CD4-positive, alpha-beta T cell (primary cell): ENCODE measurements around the gene RIC8A. TPM values are rescaled to one million over a fixed set of nuclear protein-coding genes. Genes with fewer than 3 reads are reported as not detected.

Experiments
- ATAC-seq: fragments of 200-7000 bp; cut with Tn5 transposase; one replicate; pipeline ENCODE4 v1.10.0; 2022; ENCODE audit warnings: mild to moderate bottlenecking; ENCODE audit not compliant: poor library complexity
- CTCF ChIA-PET: fragments of 350-600 bp; sonication (Branson Sonifier 250); formaldehyde crosslinking; loops from one replicate; lab custom pipeline; 2021; ENCODE audit warnings: antibody characterized with exemption, inconsistent platforms; lab: Charles Lee
- POLR2A ChIA-PET: fragments of 350-600 bp; sonication (Branson Sonifier 250); formaldehyde crosslinking; loops from one replicate; lab custom pipeline; 2021; ENCODE audit warnings: antibody characterized with exemption, inconsistent platforms; lab: Charles Lee
- DNase-seq, 14 experiments: peaks; one replicate each; pipeline ENCODE4 v3.0.0-alpha.2; 2013 to 2020; ENCODE audit warnings: mixed read lengths in 2 of 14
- H3K27ac ChIP-seq, 2 donors: one replicate each; pipeline versions ENCODE4 v1.5.1 to v1.7.0; 2013; ENCODE audit warnings: low read length in 2 of 2, low read depth in 1 of 2, mild to moderate bottlenecking in 1 of 2
- H3K27me3 ChIP-seq, 2 experiments: 1 replicate in 1 of 2; 2 replicates in 1 of 2; pipeline versions ENCODE4 v1.6.1 to v1.7.0; 2013; ENCODE audit warnings: low read length in 2 of 2, control low read depth in 1 of 2, mild to moderate bottlenecking in 1 of 2, moderate library complexity in 1 of 2; ENCODE audit not compliant: insufficient read depth in 2 of 2, control insufficient read depth in 1 of 2
- H3K36me3 ChIP-seq: one replicate; pipeline ENCODE4 v1.6.1; 2013; ENCODE audit warnings: low read length, control low read depth; ENCODE audit not compliant: insufficient read depth
- H3K4me1 ChIP-seq: one replicate; pipeline ENCODE4 v1.6.1; 2013; ENCODE audit warnings: low read length, control low read depth; ENCODE audit not compliant: insufficient read depth
- H3K4me3 ChIP-seq: one replicate; pipeline ENCODE4 v1.5.1; 2013; ENCODE audit warnings: mild to moderate bottlenecking, low read length, moderate library complexity
- H3K9me3 ChIP-seq, 2 experiments: 1 replicate in 1 of 2; 2 replicates in 1 of 2; pipeline versions ENCODE4 v1.6.1 to v1.7.0; 2013; ENCODE audit warnings: low read length in 2 of 2, mild to moderate bottlenecking in 2 of 2, control low read depth in 1 of 2, moderate library complexity in 1 of 2; ENCODE audit not compliant: control insufficient read depth in 1 of 2, insufficient read depth in 1 of 2
- H3K27ac Mint-ChIP-seq: one replicate; pipeline ENCODE4 v1.8.0; 2020; ENCODE audit warnings: mixed read lengths
- H3K27me3 Mint-ChIP-seq: one replicate; pipeline ENCODE4 v1.8.0; 2021; ENCODE audit warnings: mixed read lengths
- H3K36me3 Mint-ChIP-seq: one replicate; pipeline ENCODE4 v1.8.0; 2021; ENCODE audit warnings: low read depth, mixed read lengths
- H3K4me1 Mint-ChIP-seq: one replicate; pipeline ENCODE4 v1.8.0; 2021; ENCODE audit warnings: low read depth, mixed read lengths
- H3K4me3 Mint-ChIP-seq: one replicate; pipeline ENCODE4 v1.8.0; 2020; ENCODE audit warnings: mild to moderate bottlenecking, mixed read lengths
- H3K9me3 Mint-ChIP-seq: one replicate; pipeline ENCODE4 v1.8.0; 2020; ENCODE audit warnings: mixed read lengths
- intact Hi-C, 2 experiments: fragments of 100-400 bp; cut with DNase I in 1 of 2; cut with micrococcal nuclease in 1 of 2; formaldehyde crosslinking; loops; one replicate each; pipeline versions ENCODE4 v1.15.1 to v1.9.0; 2023 to 2025; cut with DNase I, micrococcal nuclease
- total RNA-seq, 174 experiments: library from RNA in 2 of 174; stranded (reverse) in 2 of 174; gene quantifications; one replicate each; pipeline ENCODE4 v1.2.3 and lab custom pipeline; 2021 to 2026
- TF ChIP-seq, protein P1 (sequence below): fragments of 200-600 bp; IDR thresholded peaks from one replicate; pipeline ENCODE4 v1.8.0; 2022; ENCODE audit warnings: antibody characterized with exemption, mild to moderate bottlenecking

The RIC8A gene
- total RNA-seq, 2 experiments from 2014 or later = 99.6 to 104 TPM

DNA sequence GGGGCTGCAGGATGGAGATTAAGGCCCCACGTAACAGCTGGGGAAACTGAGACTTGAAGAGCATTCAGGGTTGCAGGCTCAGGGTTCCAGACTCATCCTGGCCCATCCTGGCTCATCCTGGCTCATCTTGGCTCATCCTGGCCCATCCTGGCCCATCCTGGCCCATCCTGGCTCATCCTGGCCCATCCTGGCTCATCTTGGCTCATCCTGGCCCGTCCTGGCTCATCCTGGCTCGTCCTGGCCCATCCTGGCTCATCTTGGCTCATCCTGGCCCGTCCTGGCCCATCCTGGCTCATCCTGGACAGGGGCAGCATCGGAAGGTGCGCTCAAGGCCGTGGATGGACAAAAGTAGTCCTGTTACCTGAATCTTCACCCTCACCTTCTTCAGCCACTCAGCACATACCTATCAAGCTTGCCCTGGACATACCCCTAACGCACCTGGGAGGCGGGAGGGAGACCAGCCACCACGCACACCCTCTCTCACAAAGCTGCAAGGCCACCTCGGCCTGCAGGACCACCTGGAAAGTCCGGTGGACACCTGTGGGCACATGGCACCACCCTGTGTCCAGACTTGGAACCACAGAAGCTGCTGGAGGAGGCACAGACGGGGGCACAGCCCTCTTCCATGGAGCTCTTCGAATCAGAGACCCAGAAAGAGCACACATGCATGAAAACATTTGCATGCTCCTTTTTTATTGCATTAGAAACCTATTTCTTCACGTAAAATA lies 50.4 kb downstream of the RIC8A start:
- Mint-ChIP-seq H3K36me3 (peaks cover 12% of the 10 kb centered on the region), H3K27ac (no peak overlapping the region), H3K9me3 (no peaks in the 10 kb centered on the region), H3K4me1 (no peaks in the 10 kb centered on the region), H3K4me3 (no peak overlapping the region), H3K27me3 (no peaks in the 10 kb centered on the region)
- no peaks in the 10 kb centered on the region for H3K27me3 ChIP-seq
- no peak overlapping the region for H3K27ac ChIP-seq
- no peak overlapping the region for H3K4me3 ChIP-seq
- TF ChIP-seq, protein P1, sequence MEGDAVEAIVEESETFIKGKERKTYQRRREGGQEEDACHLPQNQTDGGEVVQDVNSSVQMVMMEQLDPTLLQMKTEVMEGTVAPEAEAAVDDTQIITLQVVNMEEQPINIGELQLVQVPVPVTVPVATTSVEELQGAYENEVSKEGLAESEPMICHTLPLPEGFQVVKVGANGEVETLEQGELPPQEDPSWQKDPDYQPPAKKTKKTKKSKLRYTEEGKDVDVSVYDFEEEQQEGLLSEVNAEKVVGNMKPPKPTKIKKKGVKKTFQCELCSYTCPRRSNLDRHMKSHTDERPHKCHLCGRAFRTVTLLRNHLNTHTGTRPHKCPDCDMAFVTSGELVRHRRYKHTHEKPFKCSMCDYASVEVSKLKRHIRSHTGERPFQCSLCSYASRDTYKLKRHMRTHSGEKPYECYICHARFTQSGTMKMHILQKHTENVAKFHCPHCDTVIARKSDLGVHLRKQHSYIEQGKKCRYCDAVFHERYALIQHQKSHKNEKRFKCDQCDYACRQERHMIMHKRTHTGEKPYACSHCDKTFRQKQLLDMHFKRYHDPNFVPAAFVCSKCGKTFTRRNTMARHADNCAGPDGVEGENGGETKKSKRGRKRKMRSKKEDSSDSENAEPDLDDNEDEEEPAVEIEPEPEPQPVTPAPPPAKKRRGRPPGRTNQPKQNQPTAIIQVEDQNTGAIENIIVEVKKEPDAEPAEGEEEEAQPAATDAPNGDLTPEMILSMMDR = no peak
- ATAC-seq (no peak), DNase-seq (no peak)
- POLR2A ChIA-PET = no interaction called here
- H3K36me3 ChIP-seq = peaks cover 9% of the 10 kb centered on the region
- CTCF ChIA-PET = interaction anchor here (1.2 kb wide), 1 partner anchor 22 kb away, joined by 3 read pairs; no protein-coding TSS in a partner anchor
- H3K9me3 ChIP-seq = no peaks in the 10 kb centered on the region
- no peaks in the 10 kb centered on the region for H3K4me1 ChIP-seq
- intact Hi-C loops = no loop called here

DNA sequence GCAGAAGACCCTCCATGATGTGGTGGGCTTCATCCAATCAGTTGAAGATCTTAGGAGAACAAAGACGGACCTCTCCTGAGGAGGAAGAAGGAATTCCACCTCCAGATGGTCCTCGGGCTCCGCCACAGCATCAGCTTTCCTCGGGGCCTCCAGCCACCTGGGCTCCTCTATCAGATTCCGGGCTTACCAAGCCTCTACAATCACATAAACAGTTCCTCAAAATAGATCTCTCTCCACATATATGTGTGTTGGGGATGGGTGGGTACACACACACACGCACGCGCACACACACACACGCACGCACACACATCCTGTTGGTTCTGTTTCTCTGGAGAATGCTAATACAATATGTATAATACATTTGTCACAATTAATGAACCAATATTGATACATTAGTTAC lies 51.9 kb downstream of the RIC8A start:
- no peak for ATAC-seq
- intact Hi-C loops = no loop called here
- TF ChIP-seq, protein P1 = no peak
- ChIA-PET POLR2A (no interaction called here), CTCF (no interaction called here)
- no peak overlapping the region for H3K27ac Mint-ChIP-seq
- Histone ChIP-seq H3K4me1 (no peaks in the 10 kb centered on the region), H3K36me3 (no peaks in the 10 kb centered on the region), H3K9me3 (no peaks in the 10 kb centered on the region), H3K4me3 (no peak overlapping the region), H3K27me3 (no peaks in the 10 kb centered on the region), H3K27ac (no peak overlapping the region)
- no peaks in the 10 kb centered on the region for H3K9me3 Mint-ChIP-seq
- no peaks in the 10 kb centered on the region for H3K4me1 Mint-ChIP-seq
- H3K36me3 Mint-ChIP-seq = no peaks in the 10 kb centered on the region
- no peak overlapping the region for H3K4me3 Mint-ChIP-seq
- DNase-seq = no peak
- H3K27me3 Mint-ChIP-seq = no peaks in the 10 kb centered on the region

DNA sequence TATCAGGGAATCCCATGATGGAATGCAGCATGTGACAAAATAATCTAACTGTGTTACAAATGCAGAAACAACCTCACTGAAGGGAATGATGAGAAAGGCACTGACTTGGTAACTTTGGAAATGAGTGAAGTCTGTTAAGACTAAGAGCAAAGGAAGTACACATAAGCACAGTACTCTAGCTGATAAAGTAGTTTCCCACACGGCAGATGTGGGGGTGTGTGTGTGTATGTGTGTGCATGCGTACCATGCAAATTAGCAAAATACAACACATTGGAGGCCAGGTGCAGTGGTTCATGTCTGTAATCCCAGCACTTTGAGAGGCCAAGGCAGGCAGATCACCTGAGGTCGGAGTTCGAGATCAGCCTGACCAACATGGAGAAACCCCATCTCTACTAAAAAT lies 54.1 kb downstream of the RIC8A start:
- no peak overlapping the region for H3K27ac ChIP-seq
- no peaks in the 10 kb centered on the region for H3K4me1 ChIP-seq
- H3K9me3 ChIP-seq = peaks cover 0 to 5% of the 10 kb centered on the region in 2 experiments
- no peak overlapping the region for H3K4me3 ChIP-seq
- intact Hi-C loops = no loop called here
- CTCF ChIA-PET = interaction anchor here (1.5 kb wide), 1 partner anchor 11 kb away, joined by 8 read pairs; no protein-coding TSS in a partner anchor
- no peaks in the 10 kb centered on the region for H3K9me3 Mint-ChIP-seq
- no peaks in the 10 kb centered on the region for H3K36me3 Mint-ChIP-seq
- H3K36me3 ChIP-seq = no peaks in the 10 kb centered on the region
- TF ChIP-seq, protein P1 = no peak
- H3K27me3 ChIP-seq = no peaks in the 10 kb centered on the region
- H3K4me3 Mint-ChIP-seq = no peak overlapping the region
- POLR2A ChIA-PET = no interaction called here
- DNase-seq (no peak), ATAC-seq (no peak)
- no peak overlapping the region for H3K27ac Mint-ChIP-seq
- peaks cover 1% of the 10 kb centered on the region for H3K4me1 Mint-ChIP-seq
- H3K27me3 Mint-ChIP-seq = no peaks in the 10 kb centered on the region

Other genes with a start within 250 kb of the RIC8A start
- not detected for gene SCGB1C1, start 14.6 kb upstream of the RIC8A start, total RNA-seq
- 10 to 100 TPM; 69.5 to 72.7 TPM for gene BET1L, start 309 bp upstream of the RIC8A start, total RNA-seq
- gene SIRT3, start 28.6 kb downstream of the RIC8A start, total RNA-seq = 10 to 100 TPM; 16.4 to 18.0 TPM
- 10 to 100 TPM; 56.9 to 57.8 TPM for gene PSMD13, start 29.3 kb downstream of the RIC8A start, total RNA-seq
- gene NLRP6, start 70.7 kb downstream of the RIC8A start, total RNA-seq = 10 to 100 TPM; 14.4 to 14.7 TPM
- 100 to 1,000 TPM; 670 to 671 TPM for gene PGGHG, start 81.4 kb downstream of the RIC8A start, total RNA-seq
- not detected for gene IFITM5, start 91.8 kb downstream of the RIC8A start, total RNA-seq
- gene IFITM2, start 100.1 kb downstream of the RIC8A start, total RNA-seq = 100 to 1,000 TPM; 364 to 383 TPM
- 100 to 1,000 TPM; 286 to 306 TPM for gene IFITM1, start 106.3 kb downstream of the RIC8A start, total RNA-seq
- gene IFITM3, start 113.2 kb downstream of the RIC8A start, total RNA-seq = 10 to 100 TPM; 15.9 to 20.1 TPM
- 1 to 10 TPM; 4.2 to 6.0 TPM for gene B4GALNT4, start 161.8 kb downstream of the RIC8A start, total RNA-seq
- under 1 TPM in 1 of 2 experiments, not detected in 1; 0.60 TPM for gene PKP3, start 186.5 kb downstream of the RIC8A start, total RNA-seq
- gene SIGIRR, start 207.3 kb downstream of the RIC8A start, total RNA-seq = 100 to 1,000 TPM; 358 to 392 TPM
- gene ANO9, start 234.3 kb downstream of the RIC8A start, total RNA-seq = 100 to 1,000 TPM; 109 to 114 TPM
- gene PTDSS2, start 242.6 kb downstream of the RIC8A start, total RNA-seq = 10 to 100 TPM; 15.2 to 18.4 TPM